Measurements from ENCODE around the gene DGKZ.

DGKZ gene

GRCh38 chr11:46304605-46305179 is 42.6 kb upstream of the DGKZ start:
- Histone ChIP-seq H3K36me3 (ENCODE audit: control insufficient read depth in 4 of 4, insufficient read depth in 4 of 4, low read length in 3 of 4) (no peaks in the 10 kb centered on the region), H3K27ac (ENCODE audit: insufficient read depth in 1 of 2, low read depth in 1 of 2, low read length in 2 of 2, poor library complexity in 1 of 2, severe bottlenecking in 2 of 2) (no peak overlapping the region), H3K9me3 (ENCODE audit: control extremely low read depth in 1 of 5, control insufficient read depth in 4 of 5, insufficient read depth in 2 of 5, low read depth in 1 of 5, low read length in 4 of 5) (no peaks in the 10 kb centered on the region), H3K27me3 (replicated peaks in 2 of 5; ENCODE audit: control insufficient read depth in 4 of 5, insufficient read depth in 5 of 5, low read length in 4 of 5) (no peaks in the 10 kb centered on the region), H3K4me3 (ENCODE audit: control insufficient read depth in 1 of 7, extremely low read depth in 1 of 7, insufficient read depth in 4 of 7, low read depth in 2 of 7, low read length in 6 of 7) (no peak overlapping the region), H3K4me1 (ENCODE audit: control extremely low read depth in 1 of 4, control insufficient read depth in 4 of 4, insufficient read depth in 4 of 4, low read length in 3 of 4) (peaks cover 7 to 17% (median 14%) of the 10 kb centered on the region in 4 experiments)
- POLR2A ChIA-PET, result no interaction called here
- CTCF ChIA-PET, result interaction anchor here (0.9 to 2.8 kb wide), 9 partner anchors 9 to 180 kb away, joined by 3 to 13 read pairs (median 3); partner anchors contain the start of gene CREB3L1
- WGBS (ENCODE audit: insufficient coverage), result 96% methylated on average over 8 of the region's 10 CpGs
- no peak for DNase-seq

GRCh38 chr11:46305295-46305694 is 42.0 kb upstream of the DGKZ start:
- CTCF ChIA-PET, result interaction anchor here (0.9 to 14.0 kb wide), 7 partner anchors 10 to 65 kb away, joined by 3 to 240 read pairs (median 6); no protein-coding TSS in a partner anchor
- Histone ChIP-seq H3K4me3 (ENCODE audit: control insufficient read depth in 1 of 7, extremely low read depth in 1 of 7, insufficient read depth in 4 of 7, low read depth in 2 of 7, low read length in 6 of 7) (no peak overlapping the region), H3K27ac (ENCODE audit: insufficient read depth in 1 of 2, low read depth in 1 of 2, low read length in 2 of 2, poor library complexity in 1 of 2, severe bottlenecking in 2 of 2) (no peak overlapping the region), H3K9me3 (ENCODE audit: control extremely low read depth in 1 of 5, control insufficient read depth in 4 of 5, insufficient read depth in 2 of 5, low read depth in 1 of 5, low read length in 4 of 5) (no peaks in the 10 kb centered on the region), H3K36me3 (ENCODE audit: control insufficient read depth in 4 of 4, insufficient read depth in 4 of 4, low read length in 3 of 4) (no peaks in the 10 kb centered on the region), H3K4me1 (ENCODE audit: control extremely low read depth in 1 of 4, control insufficient read depth in 4 of 4, insufficient read depth in 4 of 4, low read length in 3 of 4) (peaks cover 7 to 21% (median 17%) of the 10 kb centered on the region in 4 experiments), H3K27me3 (replicated peaks in 2 of 5; ENCODE audit: control insufficient read depth in 4 of 5, insufficient read depth in 5 of 5, low read length in 4 of 5) (no peaks in the 10 kb centered on the region)
- POLR2A ChIA-PET, result no interaction called here
- peak; percentile 60 to 85 (median 82) for DNase-seq
- WGBS (ENCODE audit: insufficient coverage), result 85% methylated on average over 4 of the region's 6 CpGs

GRCh38 chr11:46306296-46306853 is 40.9 kb upstream of the DGKZ start:
- no peaks in the 10 kb centered on the region for H3K36me3 ChIP-seq (ENCODE audit: control insufficient read depth in 4 of 4, insufficient read depth in 4 of 4, low read length in 3 of 4)
- ChIA-PET CTCF (interaction anchor here (1.1 to 14.0 kb wide), 8 partner anchors 9 to 66 kb away, joined by 3 to 240 read pairs (median 6); no protein-coding TSS in a partner anchor), POLR2A (no interaction called here)
- H3K27ac ChIP-seq (ENCODE audit: insufficient read depth in 1 of 2, low read depth in 1 of 2, low read length in 2 of 2, poor library complexity in 1 of 2, severe bottlenecking in 2 of 2), result no peak overlapping the region
- WGBS (ENCODE audit: insufficient coverage), result 100% methylated on average over 3 of the region's 5 CpGs
- H3K4me1 ChIP-seq (ENCODE audit: control extremely low read depth in 1 of 4, control insufficient read depth in 4 of 4, insufficient read depth in 4 of 4, low read length in 3 of 4), result peaks cover 7 to 21% (median 17%) of the 10 kb centered on the region in 4 experiments
- H3K27me3 ChIP-seq (replicated peaks in 2 of 5; ENCODE audit: control insufficient read depth in 4 of 5, insufficient read depth in 5 of 5, low read length in 4 of 5), result no peaks in the 10 kb centered on the region
- no peaks in the 10 kb centered on the region for H3K9me3 ChIP-seq (ENCODE audit: control extremely low read depth in 1 of 5, control insufficient read depth in 4 of 5, insufficient read depth in 2 of 5, low read depth in 1 of 5, low read length in 4 of 5)
- no peak for DNase-seq
- no peak overlapping the region for H3K4me3 ChIP-seq (ENCODE audit: control insufficient read depth in 1 of 7, extremely low read depth in 1 of 7, insufficient read depth in 4 of 7, low read depth in 2 of 7, low read length in 6 of 7)

GRCh38 chr11:46307369-46307768 is 39.9 kb upstream of the DGKZ start:
- Histone ChIP-seq H3K4me3 (ENCODE audit: control insufficient read depth in 1 of 7, extremely low read depth in 1 of 7, insufficient read depth in 4 of 7, low read depth in 2 of 7, low read length in 6 of 7) (no peak overlapping the region), H3K36me3 (ENCODE audit: control insufficient read depth in 4 of 4, insufficient read depth in 4 of 4, low read length in 3 of 4) (no peaks in the 10 kb centered on the region), H3K27ac (ENCODE audit: insufficient read depth in 1 of 2, low read depth in 1 of 2, low read length in 2 of 2, poor library complexity in 1 of 2, severe bottlenecking in 2 of 2) (no peak overlapping the region), H3K27me3 (replicated peaks in 2 of 5; ENCODE audit: control insufficient read depth in 4 of 5, insufficient read depth in 5 of 5, low read length in 4 of 5) (no peaks in the 10 kb centered on the region), H3K9me3 (ENCODE audit: control extremely low read depth in 1 of 5, control insufficient read depth in 4 of 5, insufficient read depth in 2 of 5, low read depth in 1 of 5, low read length in 4 of 5) (no peaks in the 10 kb centered on the region), H3K4me1 (ENCODE audit: control extremely low read depth in 1 of 4, control insufficient read depth in 4 of 4, insufficient read depth in 4 of 4, low read length in 3 of 4) (peaks cover 7 to 21% (median 17%) of the 10 kb centered on the region in 4 experiments)
- DNase-seq, result no peak
- WGBS (ENCODE audit: insufficient coverage), result 100% methylated on average over 1 of the region's 3 CpGs
- ChIA-PET POLR2A (interaction anchor here (1.2 kb wide), 1 partner anchor 11 kb away, joined by 3 read pairs; no protein-coding TSS in a partner anchor), CTCF (interaction anchor here (0.8 to 14.0 kb wide), 13 partner anchors 10 to 342 kb away, joined by 3 to 240 read pairs (median 7); partner anchors contain the start of gene CREB3L1)

GRCh38 chr11:46307785-46308341 is 39.4 kb upstream of the DGKZ start:
- ChIA-PET CTCF (interaction anchor here (0.7 to 14.0 kb wide), 14 partner anchors 9 to 462 kb away, joined by 3 to 240 read pairs (median 6); partner anchors contain the start of gene CREB3L1), POLR2A (interaction anchor here (1.2 kb wide), 1 partner anchor 10 kb away, joined by 3 read pairs; no protein-coding TSS in a partner anchor)
- Histone ChIP-seq H3K4me3 (ENCODE audit: control insufficient read depth in 1 of 7, extremely low read depth in 1 of 7, insufficient read depth in 4 of 7, low read depth in 2 of 7, low read length in 6 of 7) (no peak overlapping the region), H3K27me3 (replicated peaks in 2 of 5; ENCODE audit: control insufficient read depth in 4 of 5, insufficient read depth in 5 of 5, low read length in 4 of 5) (no peaks in the 10 kb centered on the region), H3K27ac (ENCODE audit: insufficient read depth in 1 of 2, low read depth in 1 of 2, low read length in 2 of 2, poor library complexity in 1 of 2, severe bottlenecking in 2 of 2) (no peak overlapping the region), H3K9me3 (ENCODE audit: control extremely low read depth in 1 of 5, control insufficient read depth in 4 of 5, insufficient read depth in 2 of 5, low read depth in 1 of 5, low read length in 4 of 5) (no peaks in the 10 kb centered on the region), H3K4me1 (ENCODE audit: control extremely low read depth in 1 of 4, control insufficient read depth in 4 of 4, insufficient read depth in 4 of 4, low read length in 3 of 4) (peaks cover 7 to 21% (median 17%) of the 10 kb centered on the region in 4 experiments), H3K36me3 (ENCODE audit: control insufficient read depth in 4 of 4, insufficient read depth in 4 of 4, low read length in 3 of 4) (no peaks in the 10 kb centered on the region)
- 89% methylated on average over 4 of the region's 14 CpGs for WGBS (ENCODE audit: insufficient coverage)
- DNase-seq, result no peak

GRCh38 chr11:46308631-46309419 is 38.4 kb upstream of the DGKZ start:
- POLR2A ChIA-PET, result interaction anchor here (1.3 kb wide), 1 partner anchor 9 kb away, joined by 3 read pairs; no protein-coding TSS in a partner anchor
- H3K9me3 ChIP-seq (ENCODE audit: control extremely low read depth in 1 of 5, control insufficient read depth in 4 of 5, insufficient read depth in 2 of 5, low read depth in 1 of 5, low read length in 4 of 5), result no peaks in the 10 kb centered on the region
- no peaks in the 10 kb centered on the region for H3K27me3 ChIP-seq (replicated peaks in 2 of 5; ENCODE audit: control insufficient read depth in 4 of 5, insufficient read depth in 5 of 5, low read length in 4 of 5)
- H3K4me1 ChIP-seq (ENCODE audit: control extremely low read depth in 1 of 4, control insufficient read depth in 4 of 4, insufficient read depth in 4 of 4, low read length in 3 of 4), result peaks cover 7 to 21% (median 17%) of the 10 kb centered on the region in 4 experiments
- WGBS (ENCODE audit: insufficient coverage), result 49% methylated on average over 7 of the region's 12 CpGs
- CTCF ChIA-PET, result interaction anchor here (0.5 to 14.0 kb wide), 28 partner anchors 8 to 344 kb away, joined by 3 to 240 read pairs (median 4); partner anchors contain the start of gene CREB3L1
- H3K36me3 ChIP-seq (ENCODE audit: control insufficient read depth in 4 of 4, insufficient read depth in 4 of 4, low read length in 3 of 4), result no peaks in the 10 kb centered on the region
- DNase-seq, result peak; percentile 63 to 72 (median 65)
- H3K27ac ChIP-seq (ENCODE audit: insufficient read depth in 1 of 2, low read depth in 1 of 2, low read length in 2 of 2, poor library complexity in 1 of 2, severe bottlenecking in 2 of 2), result no peak overlapping the region
- H3K4me3 ChIP-seq (ENCODE audit: control insufficient read depth in 1 of 7, extremely low read depth in 1 of 7, insufficient read depth in 4 of 7, low read depth in 2 of 7, low read length in 6 of 7), result peak overlapping the region in 1 of 7 experiments; percentile 23
